Upper lobe of left lung (tissue), 6 donors: Measurements from ENCODE around the gene HS3ST3B1. TPM values are rescaled to one million over a fixed set of nuclear protein-coding genes. Genes with fewer than 3 reads are reported as not detected.

Source experiments
- ATAC-seq, 2 donors: fragments of 200-7000 bp; cut with Tn5 transposase; one replicate each; pipeline ENCODE4 v1.9.1; 2022; ENCODE audit warnings: mild to moderate bottlenecking in 2 of 2, moderate library complexity in 2 of 2; ENCODE audit not compliant: low FRiP score in 2 of 2
- DNase-seq, 2 donors: peaks; one replicate each; pipeline ENCODE4 v3.0.0-alpha.2; 2019 to 2020
- H3K27ac ChIP-seq, 4 donors: fragments of 200-600 bp; sonication (generic); one replicate each; pipeline ENCODE4 v1.5.1; 2016 to 2019
- H3K27me3 ChIP-seq, 4 donors: fragments of 200-600 bp; sonication (generic); one replicate each; pipeline ENCODE4 v1.5.1; 2017 to 2019
- H3K36me3 ChIP-seq, 4 donors: fragments of 200-600 bp; sonication (generic); one replicate each; pipeline ENCODE4 v1.5.1; 2016 to 2019
- H3K4me1 ChIP-seq, 4 donors: fragments of 200-600 bp; sonication (generic); one replicate each; pipeline ENCODE4 v1.5.1; 2018 to 2019
- H3K4me3 ChIP-seq, 4 donors: fragments of 200-600 bp; sonication (generic); one replicate each; pipeline ENCODE4 v1.5.1; 2017 to 2019; ENCODE audit warnings: mild to moderate bottlenecking in 2 of 4, moderate library complexity in 1 of 4
- H3K9me3 ChIP-seq, 4 donors: fragments of 200-600 bp; sonication (generic); one replicate each; pipeline ENCODE4 v1.5.1; 2018 to 2019
- CTCF ChIP-seq, 6 experiments: fragments of 450-650 bp in 4 of 6; fragments of 200-600 bp in 2 of 6; sonication (generic) in 2 of 6; IDR thresholded peaks; one replicate each; pipeline ENCODE4 v1.5.1; 2016 to 2019; ENCODE audit warnings: antibody characterized with exemption in 6 of 6
- EP300 ChIP-seq, 4 donors: sonication (generic); formaldehyde crosslinking; IDR thresholded peaks; one replicate each; pipeline ENCODE4 v1.5.1; 2017; ENCODE audit warnings: antibody characterized with exemption in 4 of 4, control low read depth in 2 of 4
- POLR2A ChIP-seq, 4 donors: fragments of 450-650 bp; IDR thresholded peaks; one replicate each; pipeline ENCODE4 v1.5.1; 2016 to 2017; ENCODE audit warnings: antibody characterized with exemption in 4 of 4, mild to moderate bottlenecking in 2 of 4
- POLR2AphosphoS5 ChIP-seq, 2 donors: sonication (generic); formaldehyde crosslinking; IDR thresholded peaks; one replicate each; pipeline ENCODE4 v1.5.1; 2017; ENCODE audit warnings: antibody characterized with exemption in 2 of 2
- WGBS, 2 donors: methylation state at CpG; one replicate each; pipeline ENCODE4 v1.1.5; 2017 to 2018; 5-methylcytosine and 5-hydroxymethylcytosine counted together
- total RNA-seq, 6 donors: library from RNA; depleted of rRNA in 4 of 6; stranded (reverse); fragments of >200 nt in 4 of 6; gene quantifications; one replicate each; pipeline versions ENCODE4 v1.1.0 to v1.2.1, GENCODE V29; 2016 to 2021
- donor health status: DM: no; HTN: no; CAD: no; lungs with moderate emphysema.
- donor health status: DM: no; HTN: yes; CAD: no; lungs with severe emphysema.

The HS3ST3B1 gene
- total RNA-seq, 6 donors from 2014 or later, result 2.7 to 7.2 (median 4.3) TPM

- DNase-seq, result no peak
- Histone ChIP-seq H3K27me3 (peaks cover 0 to 7% (median 0%) of the 10 kb centered on the region in 4 donors), H3K9me3 (no peaks in the 10 kb centered on the region), H3K36me3 (no peaks in the 10 kb centered on the region), H3K4me3 (peak overlapping the region in 3 of 4 donors; percentile 48 to 58 (median 56)), H3K27ac (no peak overlapping the region), H3K4me1 (peaks cover 7 to 20% (median 13%) of the 10 kb centered on the region in 4 donors)
- TF ChIP-seq POLR2AphosphoS5 (IDR thresholded peaks at IDR 0.05) (no peak), POLR2A (IDR thresholded peaks at IDR 0.05) (no peak), EP300 (IDR thresholded peaks at IDR 0.05) (no peak), CTCF (IDR thresholded peaks at IDR 0.05) (no peak)
- 59 to 74% methylated on average over 13 of the region's 13 CpGs for WGBS, 2 donors
- no peak for ATAC-seq
Measured at GRCh38 chr17:14310101-14310500, 9.2 kb downstream of the HS3ST3B1 start.

GRCh38 chr17:14310605-14311004, 9.7 kb downstream of the HS3ST3B1 start:
- ATAC-seq (no peak), DNase-seq (no peak)
- no peaks in the 10 kb centered on the region for H3K36me3 ChIP-seq
- H3K27ac ChIP-seq, result no peak overlapping the region
- no peak overlapping the region for H3K4me3 ChIP-seq
- TF ChIP-seq POLR2AphosphoS5 (IDR thresholded peaks at IDR 0.05) (no peak), CTCF (IDR thresholded peaks at IDR 0.05) (no peak), EP300 (IDR thresholded peaks at IDR 0.05) (no peak)
- H3K9me3 ChIP-seq, result no peaks in the 10 kb centered on the region
- peaks cover 0 to 7% (median 0%) of the 10 kb centered on the region in 4 donors for H3K27me3 ChIP-seq
- peaks cover 7 to 20% (median 13%) of the 10 kb centered on the region in 4 donors for H3K4me1 ChIP-seq
- WGBS, 2 donors, result 54 to 55% methylated on average over 7 of the region's 7 CpGs

GRCh38 chr17:14311186-14311705, 10.4 kb downstream of the HS3ST3B1 start:
- Histone ChIP-seq H3K4me3 (no peak overlapping the region), H3K27ac (no peak overlapping the region), H3K36me3 (no peaks in the 10 kb centered on the region), H3K4me1 (peaks cover 7 to 20% (median 15%) of the 10 kb centered on the region in 4 donors), H3K27me3 (peaks cover 0 to 7% (median 0%) of the 10 kb centered on the region in 4 donors), H3K9me3 (no peaks in the 10 kb centered on the region)
- DNase-seq (no peak), ATAC-seq (no peak)
- TF ChIP-seq CTCF (IDR thresholded peaks at IDR 0.05) (no peak), POLR2A (IDR thresholded peaks at IDR 0.05) (no peak), EP300 (IDR thresholded peaks at IDR 0.05) (no peak), POLR2AphosphoS5 (IDR thresholded peaks at IDR 0.05) (no peak)
- 71 to 81% methylated on average over 10 of the region's 10 CpGs for WGBS, 2 donors

GRCh38 chr17:14311981-14312380, 11.1 kb downstream of the HS3ST3B1 start:
- H3K36me3 ChIP-seq, result no peaks in the 10 kb centered on the region
- TF ChIP-seq POLR2A (IDR thresholded peaks at IDR 0.05) (no peak), EP300 (IDR thresholded peaks at IDR 0.05) (no peak), CTCF (IDR thresholded peaks at IDR 0.05) (no peak), POLR2AphosphoS5 (IDR thresholded peaks at IDR 0.05) (no peak)
- no peak for DNase-seq
- no peaks in the 10 kb centered on the region for H3K9me3 ChIP-seq
- peaks cover 0 to 7% (median 0%) of the 10 kb centered on the region in 4 donors for H3K27me3 ChIP-seq
- WGBS, 2 donors, result 40 to 53% methylated on average over 7 of the region's 7 CpGs
- H3K27ac ChIP-seq, result no peak overlapping the region
- ATAC-seq, result no peak
- no peak overlapping the region for H3K4me3 ChIP-seq
- H3K4me1 ChIP-seq, result peaks cover 7 to 21% (median 16%) of the 10 kb centered on the region in 4 donors

GRCh38 chr17:14312522-14312921, 11.6 kb downstream of the HS3ST3B1 start:
- H3K4me1 ChIP-seq, result peaks cover 7 to 21% (median 16%) of the 10 kb centered on the region in 4 donors
- no peak overlapping the region for H3K4me3 ChIP-seq
- H3K36me3 ChIP-seq, result no peaks in the 10 kb centered on the region
- ATAC-seq (no peak), DNase-seq (no peak)
- no peak overlapping the region for H3K27ac ChIP-seq
- 90 to 91% methylated on average over 3 of the region's 3 CpGs for WGBS, 2 donors
- peaks cover 0 to 7% (median 0%) of the 10 kb centered on the region in 4 donors for H3K27me3 ChIP-seq
- TF ChIP-seq POLR2AphosphoS5 (IDR thresholded peaks at IDR 0.05) (no peak), EP300 (IDR thresholded peaks at IDR 0.05) (no peak), POLR2A (IDR thresholded peaks at IDR 0.05) (no peak), CTCF (IDR thresholded peaks at IDR 0.05) (no peak)
- H3K9me3 ChIP-seq, result no peaks in the 10 kb centered on the region
